Mucosa of gallbladder (tissue), 1 donor: ENCODE results near the gene FADS1. TPM values are rescaled to one million over a fixed set of nuclear protein-coding genes. Genes with fewer than 3 reads are reported as not detected.

ENCODE experiments used
- DNase-seq: peaks from one replicate; pipeline ENCODE4 v3.0.0-alpha.2; 2020; ENCODE audit warnings: low spot score
- total RNA-seq: library from RNA; stranded (reverse); gene quantifications from one replicate; pipeline ENCODE4 v1.2.1, GENCODE V29; 2021
- donor health status: DM: no; HTN: no; CAD: no.

FADS1 gene
- total RNA-seq, 1 donor from 2014 or later = 23.4 TPM

DNA sequence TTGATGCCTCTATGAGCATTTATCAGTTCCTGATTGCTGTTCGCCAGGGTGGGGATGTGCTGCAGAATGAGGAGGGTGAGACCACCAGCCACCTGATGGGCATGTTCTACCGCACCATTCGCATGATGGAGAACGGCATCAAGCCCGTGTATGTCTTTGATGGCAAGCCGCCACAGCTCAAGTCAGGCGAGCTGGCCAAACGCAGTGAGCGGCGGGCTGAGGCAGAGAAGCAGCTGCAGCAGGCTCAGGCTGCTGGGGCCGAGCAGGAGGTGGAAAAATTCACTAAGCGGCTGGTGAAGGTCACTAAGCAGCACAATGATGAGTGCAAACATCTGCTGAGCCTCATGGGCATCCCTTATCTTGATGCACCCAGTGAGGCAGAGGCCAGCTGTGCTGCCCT is 21.3 kb downstream of the FADS1 start:
- DNase-seq = no peak

DNA sequence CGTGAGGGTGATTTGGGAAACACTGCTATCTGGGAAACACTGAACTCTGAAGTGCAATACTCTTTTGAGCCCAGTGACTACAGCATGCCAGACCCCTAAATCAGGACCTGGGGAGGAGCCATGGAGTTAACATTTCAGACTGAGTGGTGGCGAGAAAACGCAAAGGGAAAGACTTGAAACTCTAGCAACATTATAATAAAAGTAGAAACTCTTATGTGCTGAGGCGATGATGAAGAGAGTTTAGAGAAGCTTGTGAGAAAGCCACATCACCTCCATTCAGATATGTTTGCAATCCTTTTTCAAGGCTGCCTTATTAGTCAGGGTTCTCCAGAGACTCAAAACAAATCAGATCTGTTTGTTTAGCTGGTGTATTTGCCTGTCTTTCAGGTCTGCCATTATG is 22.2 kb downstream of the FADS1 start:
- no peak for DNase-seq

DNA sequence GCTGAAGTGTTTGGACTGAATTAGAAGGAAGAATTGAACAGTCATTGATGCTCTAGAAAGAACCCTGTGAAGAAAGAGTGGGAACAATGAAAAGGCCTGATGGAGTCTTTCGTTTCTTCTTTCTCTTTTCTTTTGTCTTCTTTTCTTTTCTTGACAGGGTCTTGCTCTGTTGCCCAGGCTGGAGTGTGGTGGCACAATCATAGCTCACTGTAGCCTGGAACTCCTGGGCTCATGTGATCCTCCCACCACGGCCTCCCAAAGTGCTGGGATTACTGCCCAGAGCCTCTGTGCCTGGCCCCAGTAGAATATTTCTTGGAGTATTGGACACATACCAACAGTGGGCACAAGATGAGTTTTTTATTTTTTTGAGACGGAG is 23.0 kb downstream of the FADS1 start:
- DNase-seq = no peak

DNA sequence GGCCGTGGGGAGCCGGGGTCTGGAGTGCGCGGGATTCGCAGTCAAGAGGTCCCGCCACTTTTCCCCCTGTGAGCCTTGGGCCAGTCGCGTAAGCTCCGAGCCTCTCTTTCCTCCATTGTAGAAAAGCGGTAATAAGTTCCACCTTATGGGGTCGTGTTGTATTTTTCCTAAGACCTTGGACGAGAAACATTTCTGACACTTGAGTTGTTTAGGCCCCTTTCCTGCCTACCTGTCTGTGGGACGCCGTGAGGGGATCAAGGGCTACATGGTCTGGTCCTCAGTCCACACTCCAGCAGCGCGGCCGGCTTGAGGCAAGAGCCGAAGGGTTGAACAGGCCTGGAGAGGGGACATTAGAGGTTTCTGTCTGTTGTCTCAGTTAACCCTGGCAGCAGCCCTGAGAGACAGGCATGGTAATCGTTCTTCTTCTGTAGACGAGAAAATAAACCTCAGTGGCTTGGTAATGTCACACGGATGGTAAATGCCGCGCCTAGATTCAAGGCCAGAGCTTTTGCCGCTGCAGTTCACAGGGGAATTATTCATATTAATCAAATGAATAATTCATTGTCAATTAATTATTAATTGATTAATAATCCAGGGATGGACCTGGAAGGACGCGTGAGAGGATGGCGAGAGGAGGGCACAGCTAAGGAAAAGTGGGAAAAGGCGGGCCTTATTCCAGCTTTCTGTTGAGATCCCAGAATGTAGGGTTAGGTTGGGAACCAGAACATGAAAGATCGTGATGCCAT is 23.5 kb downstream of the FADS1 start:
- no peak for DNase-seq

DNA sequence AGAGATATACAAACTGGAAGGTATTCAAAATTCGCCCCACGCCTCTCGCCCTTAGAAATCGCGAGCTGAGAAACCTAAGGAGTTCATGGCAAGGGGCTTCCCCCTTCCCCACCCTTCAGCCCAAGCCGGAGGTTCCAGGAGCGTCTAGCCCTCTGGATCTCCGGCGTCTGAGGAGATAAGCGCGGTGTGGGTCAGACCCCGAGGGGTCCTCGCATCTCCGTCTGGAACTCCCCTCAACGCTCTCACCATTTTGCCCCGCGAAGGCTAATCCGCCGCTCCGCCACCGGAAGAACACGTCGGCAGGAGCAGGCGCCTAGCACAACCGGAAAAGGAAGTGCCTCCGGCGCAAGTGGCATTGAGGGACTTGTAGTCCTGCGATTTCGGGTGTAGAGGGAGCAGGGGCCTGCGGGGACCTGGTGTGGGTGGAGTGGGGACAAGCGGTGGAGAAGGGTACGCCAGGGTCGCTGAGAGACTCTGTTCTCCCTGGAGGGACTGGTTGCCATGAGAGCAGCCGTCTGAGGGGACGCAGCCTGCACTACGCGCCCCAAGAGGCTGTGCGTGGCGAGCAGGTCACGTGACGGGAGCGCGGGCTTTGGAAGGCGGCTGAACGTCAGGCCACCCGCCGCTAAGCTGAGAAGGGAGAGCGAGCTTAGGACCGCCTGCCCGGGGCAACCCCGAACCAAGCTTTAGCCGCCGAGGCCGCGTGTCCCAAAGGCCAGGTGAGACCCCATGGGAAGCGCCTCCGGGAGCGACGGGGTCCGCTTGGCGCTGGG is 24.3 kb downstream of the FADS1 start, which contains the start of the genes FEN1 and TMEM258:
TSS of gene FEN1 (plus strand) at position 602 of the 773 bp plus-strand sequence. CDS start 2,451 bp downstream, outside the sequence.
TSS of gene TMEM258 (minus strand) at position 290 of the 773 bp plus-strand sequence. CDS start at position 249, 41 bp downstream.
- peak; percentile 88 for DNase-seq

DNA sequence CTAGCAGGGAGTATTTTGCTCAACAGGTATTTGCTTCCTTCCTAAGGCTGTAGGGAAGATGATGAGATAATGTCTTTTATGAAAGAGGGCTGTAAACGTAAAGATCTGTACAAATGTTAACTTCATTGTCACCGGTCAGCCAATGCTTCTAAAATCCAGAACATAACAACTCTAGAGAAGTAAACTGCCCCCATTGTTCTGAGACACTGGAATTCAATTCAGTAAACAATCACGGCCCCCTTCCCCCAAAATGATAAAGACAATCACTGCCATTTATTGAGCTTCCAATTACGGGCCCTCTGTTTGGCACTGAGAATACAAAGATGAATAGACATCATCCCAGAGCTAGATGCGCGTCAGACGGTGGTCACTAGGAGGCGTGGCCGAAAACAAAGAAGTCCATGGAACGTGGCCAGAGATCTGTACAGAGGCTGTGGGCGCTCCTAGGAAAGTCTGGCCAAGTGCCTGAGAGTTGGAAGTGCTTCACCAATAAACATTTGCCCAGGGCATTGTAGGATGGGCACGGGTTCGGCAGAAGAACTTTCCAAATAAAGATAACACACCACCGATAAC is 25.0 kb downstream of the FADS1 start:
- DNase-seq = peak; percentile 57

DNA sequence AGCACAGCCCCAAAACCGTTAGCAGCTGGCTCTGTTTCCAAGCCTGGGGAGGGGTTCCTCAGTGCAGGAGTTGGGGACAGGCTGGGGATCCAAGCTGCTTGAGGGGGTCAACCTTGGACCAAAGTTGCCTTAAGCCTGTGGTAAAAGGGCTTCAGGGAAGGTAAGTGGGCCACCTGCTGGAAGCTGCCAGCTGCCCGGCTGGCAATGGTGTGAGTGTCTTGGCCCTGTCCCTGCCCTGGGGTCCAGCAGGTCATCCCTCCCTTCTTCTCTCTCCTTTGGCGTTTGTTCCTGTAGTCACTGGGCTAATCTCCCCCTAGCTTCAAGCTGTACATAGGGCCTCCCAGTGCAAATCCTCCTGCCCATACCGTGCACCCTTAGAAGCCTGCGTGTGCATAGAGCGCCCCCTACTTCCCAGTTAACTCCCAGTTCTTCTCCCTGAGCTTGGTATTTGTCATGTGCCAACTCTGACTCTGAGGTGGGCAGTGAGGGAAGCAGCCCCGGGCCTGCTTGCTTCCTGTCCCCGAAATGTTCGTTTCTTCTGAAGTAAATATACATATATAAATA is 28.8 kb downstream of the FADS1 start:
- peak; percentile 65 for DNase-seq

DNA sequence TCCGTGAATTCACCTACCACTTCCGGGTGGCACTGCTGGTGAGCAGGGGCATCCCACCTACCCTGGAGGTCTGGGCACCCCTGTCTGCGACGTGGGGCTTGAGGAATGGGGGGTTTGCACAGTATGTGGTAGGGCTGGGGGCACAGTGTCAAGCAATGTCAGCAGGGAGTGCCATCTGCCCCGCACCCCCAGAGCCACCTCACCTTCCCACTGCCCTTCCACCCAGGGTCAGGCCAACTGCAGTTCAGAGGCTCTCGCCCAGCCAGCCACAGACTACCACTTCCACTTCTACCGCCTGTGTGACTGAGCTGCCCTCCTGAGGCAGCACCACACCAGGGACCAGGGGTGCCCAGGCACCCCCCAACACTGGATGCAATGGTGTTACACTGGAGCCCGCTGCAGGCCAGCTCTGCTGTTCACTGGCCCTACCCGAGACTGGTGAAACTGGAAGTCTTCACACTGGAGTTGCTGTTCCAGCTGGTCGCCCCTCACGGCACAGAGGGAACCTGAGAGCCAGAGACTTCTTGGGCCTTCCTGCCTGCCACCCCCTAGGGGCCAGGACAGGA is 30.9 kb downstream of the FADS1 start:
- no peak for DNase-seq

DNA sequence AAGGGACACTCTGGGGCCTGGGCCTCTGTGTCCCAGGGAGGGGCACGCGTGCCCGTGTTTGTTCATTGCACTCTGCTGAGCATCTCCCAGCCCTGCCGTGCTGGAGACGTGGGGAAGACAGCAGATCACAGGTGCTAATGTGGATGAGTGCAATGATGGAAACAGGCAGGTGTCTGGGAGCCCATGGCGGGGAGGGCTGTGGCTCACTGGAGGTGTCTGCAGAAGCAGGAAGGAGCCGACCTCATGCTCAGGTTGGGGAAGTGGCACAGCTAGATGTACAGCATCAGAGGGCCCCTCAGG is 32.3 kb downstream of the FADS1 start:
- no peak for DNase-seq

DNA sequence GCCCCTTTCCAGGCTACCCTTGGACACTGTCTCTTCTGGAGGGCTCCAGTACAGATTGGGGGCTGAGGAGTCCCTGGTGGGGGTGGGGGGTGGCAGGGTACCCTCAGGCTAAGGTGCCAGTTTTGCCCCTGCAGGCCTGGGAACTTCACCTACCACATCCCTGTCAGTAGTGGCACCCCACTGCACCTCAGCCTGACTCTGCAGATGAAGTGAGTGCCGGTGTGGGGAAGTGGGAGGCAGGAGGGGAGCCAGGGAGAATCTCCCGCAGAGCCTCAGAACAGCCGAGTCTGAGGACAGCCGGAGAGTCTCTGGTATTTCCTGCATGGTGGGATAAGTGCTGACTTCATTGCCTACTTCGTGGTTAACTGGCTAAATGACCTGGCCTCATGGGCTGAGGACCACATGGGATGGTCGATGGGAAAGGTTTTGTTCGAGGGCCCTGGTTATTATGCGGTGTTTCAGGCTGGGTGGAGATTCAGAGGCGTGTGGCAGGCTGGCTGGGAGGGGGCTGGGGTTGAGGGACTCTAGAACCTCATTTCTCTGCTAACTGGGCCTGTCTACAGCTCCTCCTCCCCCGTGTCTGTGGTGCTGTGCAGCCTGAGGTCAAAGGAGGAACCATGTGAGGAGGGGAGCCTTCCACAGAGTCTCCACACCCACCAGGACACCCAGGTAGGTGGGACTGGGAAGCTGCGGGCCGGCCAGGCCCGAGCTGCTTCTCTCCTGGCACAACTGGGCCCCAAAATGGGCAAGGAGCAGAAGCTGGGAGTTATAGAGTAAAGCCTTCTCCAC is 32.9 kb downstream of the FADS1 start:
- no peak for DNase-seq

DNA sequence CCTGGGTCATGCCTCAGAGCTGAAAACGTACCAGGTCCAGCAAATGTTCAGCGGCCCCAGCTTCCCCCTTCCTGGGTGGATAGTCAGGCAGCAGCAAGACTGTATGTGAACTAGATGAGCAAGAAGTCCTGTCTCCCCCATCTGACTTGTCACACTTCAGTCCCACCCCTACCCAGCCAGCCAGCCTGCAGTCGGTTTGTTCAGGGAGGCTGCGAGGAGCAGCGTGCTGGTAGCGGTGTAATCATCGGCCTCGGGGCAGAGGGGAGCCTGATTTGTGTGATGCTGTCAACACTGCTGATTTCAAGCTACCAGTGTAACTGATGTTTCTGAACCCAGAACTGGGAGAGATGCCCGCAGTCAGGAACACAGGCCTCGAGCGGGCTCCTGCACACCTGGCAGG is 34.0 kb downstream of the FADS1 start:
- DNase-seq = no peak

DNA sequence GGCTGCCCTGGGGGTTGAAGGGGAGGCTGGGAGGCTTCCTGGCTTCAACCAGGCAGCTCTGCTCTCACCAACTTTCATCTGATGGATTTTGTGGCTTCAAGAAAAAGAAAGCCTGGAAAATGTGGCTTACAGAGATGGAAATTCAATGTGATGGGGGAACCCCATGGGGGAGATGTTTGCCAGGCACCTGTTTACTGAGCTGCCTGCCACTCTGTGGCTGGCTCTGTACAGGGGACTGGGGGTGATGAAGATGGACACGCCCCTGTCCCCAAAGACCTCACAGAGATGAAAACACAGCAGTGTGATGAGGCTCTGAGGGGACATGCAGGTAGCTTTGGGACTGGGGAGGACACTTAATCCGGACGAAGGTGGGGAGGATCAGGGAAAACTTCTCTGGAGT is 34.5 kb downstream of the FADS1 start:
- no peak for DNase-seq

DNA sequence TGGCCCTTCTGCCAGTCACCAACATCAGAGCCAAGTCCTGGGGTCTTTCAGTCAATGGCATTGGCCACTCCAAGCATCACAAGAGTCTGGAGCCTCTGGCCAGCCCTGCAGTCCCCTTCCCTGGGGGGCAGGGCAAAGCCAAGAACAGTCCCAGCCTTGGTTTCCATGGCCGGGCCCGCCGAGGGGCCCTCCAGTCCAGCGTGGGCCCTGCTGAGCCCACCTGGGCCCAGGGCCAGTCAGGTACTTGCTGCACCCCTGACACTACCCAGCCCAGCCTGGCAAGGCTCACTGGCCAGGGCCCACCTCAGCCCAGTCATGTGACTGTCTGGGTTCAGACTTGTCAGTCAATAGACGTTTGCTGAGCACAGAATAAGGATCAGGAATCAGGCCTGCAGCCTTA is 35.2 kb downstream of the FADS1 start:
- no peak for DNase-seq

DNA sequence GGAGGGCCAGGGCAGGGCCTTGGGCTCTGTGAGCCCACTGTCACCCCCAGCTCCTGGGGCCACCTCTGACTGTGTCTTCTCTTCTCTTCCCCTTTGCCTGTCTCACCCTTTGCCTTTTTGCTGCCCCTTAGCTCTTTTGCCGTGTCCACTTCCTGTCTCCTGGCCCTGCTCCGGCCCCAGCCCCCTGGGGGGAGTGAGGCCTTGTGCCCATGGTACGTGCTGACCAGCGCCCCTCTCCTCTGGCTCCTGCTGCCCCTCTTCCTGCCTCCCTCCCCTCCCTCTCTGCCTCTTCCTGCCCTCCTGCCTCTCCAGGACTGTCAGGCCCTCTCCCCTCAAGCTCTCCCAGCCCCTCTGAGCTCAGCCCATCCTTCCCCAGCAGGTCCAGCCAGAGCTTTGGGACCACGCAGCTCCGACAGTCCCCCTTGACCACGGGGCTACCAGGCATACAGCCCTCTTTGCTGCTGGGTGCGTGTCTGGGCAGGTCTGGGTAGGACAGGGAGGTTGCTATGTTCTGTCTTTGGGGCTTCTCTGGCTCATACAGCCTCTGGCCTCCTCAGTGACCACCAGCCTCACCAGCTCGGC is 36.1 kb downstream of the FADS1 start:
- DNase-seq = no peak

DNA sequence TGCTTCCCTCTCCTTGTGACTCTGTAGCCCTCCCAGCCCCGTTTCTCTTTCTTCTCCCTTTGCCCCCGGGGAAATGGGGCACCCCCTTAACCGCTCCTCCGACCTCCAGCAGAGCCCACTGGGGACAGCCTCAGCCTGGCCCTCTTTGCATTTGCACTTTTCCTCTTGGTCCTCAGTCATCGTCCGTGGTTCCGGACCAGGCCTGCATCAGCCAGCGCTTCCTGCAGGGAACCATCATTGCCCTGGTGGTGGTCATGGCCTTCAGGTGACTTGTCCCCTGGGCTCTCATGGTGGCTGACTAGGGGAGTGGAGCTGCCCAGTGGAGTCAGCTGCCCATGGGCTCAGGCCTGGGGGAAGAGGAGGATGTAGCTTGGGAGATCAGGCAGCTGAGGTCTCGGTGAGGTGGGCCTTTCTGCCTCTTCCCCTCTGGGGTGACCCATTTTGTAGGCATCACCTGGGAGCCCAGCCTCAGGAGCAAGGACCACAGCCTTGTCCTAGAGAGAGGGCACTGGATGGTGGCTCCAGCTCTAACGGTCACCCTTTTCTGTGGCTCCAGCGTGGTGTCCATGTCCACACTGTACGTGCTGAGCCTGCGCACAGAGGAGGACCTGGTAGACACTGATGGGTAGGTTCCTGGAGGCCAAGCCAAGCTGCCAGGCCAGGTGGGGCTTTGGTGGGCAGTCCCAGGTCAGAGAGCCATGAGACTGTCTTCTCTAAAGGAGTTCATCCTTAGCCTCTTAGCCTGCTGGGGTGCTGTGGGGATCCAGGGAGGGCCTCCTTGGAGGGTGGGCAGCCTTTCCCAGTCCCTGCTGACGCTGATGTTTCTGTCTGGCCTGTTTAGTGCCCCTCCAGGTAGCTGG is 36.9 kb downstream of the FADS1 start:
- no peak for DNase-seq

DNA sequence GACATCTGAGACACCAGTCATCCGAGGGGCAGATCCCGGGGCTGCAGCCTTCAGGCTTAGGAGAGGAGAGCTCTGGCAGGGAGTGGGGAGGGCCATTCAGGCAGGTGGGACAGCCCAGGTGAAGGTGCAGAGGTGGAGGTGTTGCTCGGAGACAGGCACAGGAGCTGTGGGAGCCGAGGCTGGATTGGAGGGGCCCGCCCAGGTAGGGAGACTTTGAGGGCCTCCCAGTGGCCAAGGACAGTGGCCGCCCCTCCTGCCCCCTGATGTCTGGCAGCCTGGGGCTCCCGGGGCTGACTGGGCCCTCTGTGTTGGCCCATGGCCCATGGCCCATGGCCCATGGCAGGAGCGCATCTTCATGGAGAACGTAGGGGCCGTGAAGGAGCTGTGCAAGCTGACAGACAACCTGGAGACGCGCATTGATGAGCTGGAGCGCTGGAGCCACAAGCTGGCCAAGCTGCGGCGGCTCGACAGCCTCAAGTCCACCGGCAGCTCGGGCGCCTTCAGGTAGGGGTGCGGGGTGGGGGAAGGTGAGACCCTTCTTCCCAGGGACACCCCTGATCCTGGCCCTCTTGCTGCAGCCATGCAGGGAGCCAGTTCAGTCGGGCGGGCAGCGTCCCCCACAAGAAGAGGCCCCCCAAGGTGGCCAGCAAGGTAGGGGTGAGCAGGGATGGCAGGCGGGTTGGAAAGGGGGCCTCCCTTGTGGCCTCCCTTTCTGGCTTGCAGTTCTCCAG is 37.7 kb downstream of the FADS1 start:
- DNase-seq = no peak

DNA sequence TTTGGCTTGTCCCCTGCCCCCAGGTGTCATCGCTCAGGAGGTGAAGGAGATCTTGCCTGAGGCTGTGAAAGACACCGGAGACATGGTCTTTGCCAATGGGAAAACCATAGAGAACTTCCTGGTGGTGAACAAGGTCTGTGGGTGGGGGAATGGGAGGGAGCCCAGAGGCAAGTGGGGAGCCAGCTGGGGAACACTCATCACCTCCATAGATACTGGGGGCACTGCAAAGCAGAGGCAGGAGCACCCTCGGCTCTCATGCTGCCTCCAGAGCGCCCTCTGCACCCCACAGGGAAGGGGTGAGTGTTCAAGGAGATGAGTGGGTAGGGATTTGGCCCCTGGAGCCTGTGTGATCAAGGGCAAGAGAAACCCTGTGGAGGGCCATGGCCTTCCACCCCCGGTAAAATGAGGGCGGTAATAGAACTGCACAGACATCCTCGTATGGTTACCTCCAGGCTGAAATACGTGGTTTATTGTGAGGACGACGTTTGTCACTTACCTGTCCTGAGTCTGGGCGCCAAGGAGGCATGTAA is 38.4 kb downstream of the FADS1 start:
- no peak for DNase-seq

DNA sequence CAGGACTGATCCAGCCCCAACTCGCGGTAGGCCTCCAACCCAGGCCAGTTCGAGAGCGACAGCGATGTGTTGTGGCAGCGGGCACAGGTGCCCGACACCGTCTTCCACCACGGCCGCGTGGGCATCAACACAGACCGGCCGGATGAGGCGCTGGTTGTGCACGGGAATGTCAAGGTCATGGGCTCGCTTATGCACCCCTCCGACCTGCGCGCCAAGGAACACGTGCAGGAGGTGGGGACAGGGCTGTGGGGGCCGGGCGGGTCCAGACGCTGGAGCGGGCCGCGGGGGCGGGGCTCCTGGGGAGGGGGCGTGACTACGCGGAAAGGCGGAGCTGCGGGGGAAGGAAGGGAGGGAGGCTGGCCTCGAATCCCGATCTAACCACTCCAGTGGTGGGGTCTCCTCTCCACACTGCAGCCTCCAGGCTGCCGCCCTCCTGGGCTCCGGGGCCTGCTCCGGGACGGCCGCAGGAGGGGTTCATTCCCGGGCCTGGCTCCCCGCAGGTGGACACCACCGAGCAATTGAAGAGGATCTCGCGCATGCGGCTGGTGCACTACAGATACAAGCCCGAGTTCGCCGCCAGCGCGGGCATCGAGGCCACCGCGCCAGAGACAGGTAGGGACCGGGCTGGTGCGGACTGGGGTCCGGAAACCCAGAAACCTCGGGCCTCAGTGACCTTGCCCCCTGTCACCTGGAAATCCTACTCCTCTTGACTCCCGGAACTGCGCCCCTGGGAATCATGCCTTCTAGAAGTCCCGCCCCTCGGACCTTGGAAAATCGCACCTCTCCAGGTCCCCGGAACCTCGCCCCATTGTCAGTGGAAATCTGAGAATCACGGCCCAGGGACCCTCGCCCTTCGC is 39.3 kb downstream of the FADS1 start:
- no peak for DNase-seq
